Measurements from ENCODE around the gene RHO.
"Not testable (repeated sequence)": the region's sequence is repeated elsewhere in the genome, so short reads cannot be mapped to it uniquely, and the experiment has no call there.

RHO gene

GRCh38 chr3:129500334-129500658, 28.1 kb upstream of the RHO start:
- DNase-seq, result no peak

- no peak for DNase-seq
Measured at GRCh38 chr3:129501630-129502029, 26.8 kb upstream of the RHO start.

- no peak for DNase-seq
Measured at GRCh38 chr3:129502641-129503408, 25.6 kb upstream of the RHO start.

GRCh38 chr3:129503471-129504291, 24.8 kb upstream of the RHO start:
- no peak for DNase-seq

- no peak for DNase-seq
Measured at GRCh38 chr3:129504471-129505100, 23.9 kb upstream of the RHO start.

- DNase-seq, result no peak
Measured at GRCh38 chr3:129505341-129505740, 23.1 kb upstream of the RHO start.

GRCh38 chr3:129506231-129506742, 22.2 kb upstream of the RHO start:
- DNase-seq, result no peak

- DNase-seq, result no peak
Measured at GRCh38 chr3:129507181-129507831, 21.1 kb upstream of the RHO start.

GRCh38 chr3:129512595-129512994, 15.8 kb upstream of the RHO start:
- DNase-seq, result no peak

- DNase-seq, result no peak
Measured at GRCh38 chr3:129513705-129514104, 14.7 kb upstream of the RHO start.

- DNase-seq, result no peak
Measured at GRCh38 chr3:129514110-129514509, 14.3 kb upstream of the RHO start.

GRCh38 chr3:129514563-129514962, 13.9 kb upstream of the RHO start:
- no peak for DNase-seq

GRCh38 chr3:129515108-129515820, 13.2 kb upstream of the RHO start:
- not testable (repeated sequence) for DNase-seq

- DNase-seq, result not testable (repeated sequence)
Measured at GRCh38 chr3:129515821-129516432, 12.5 kb upstream of the RHO start.

GRCh38 chr3:129517516-129517915, 10.9 kb upstream of the RHO start:
- DNase-seq, result no peak

GRCh38 chr3:129518038-129518561, 10.3 kb upstream of the RHO start:
- DNase-seq, result no peak

- no peak for DNase-seq
Measured at GRCh38 chr3:129518581-129518980, 9.9 kb upstream of the RHO start.

GRCh38 chr3:129519449-129519848, 9.0 kb upstream of the RHO start:
- no peak for DNase-seq

- no peak for DNase-seq
Measured at GRCh38 chr3:129519896-129520715, 8.3 kb upstream of the RHO start.

- no peak for DNase-seq
Measured at GRCh38 chr3:129520960-129521359, 7.5 kb upstream of the RHO start.

- no peak for DNase-seq
Measured at GRCh38 chr3:129521611-129522010, 6.8 kb upstream of the RHO start.

Data from stimulated activated CD4-positive, alpha-beta T cell treated with anti-CD3 and anti-CD28 coated beads, Interleukin-2, amount 100 ng/mL, for 24 hours (primary cell).